CD14-positive monocyte (primary cell): ENCODE data around the gene OPALIN. TPM values are rescaled to one million over a fixed set of nuclear protein-coding genes. Genes with fewer than 3 reads are reported as not detected.

Source experiments
- DNase-seq, 3 donors: peaks; one replicate each; pipeline ENCODE4 v3.0.0-alpha.2; 2011 to 2022
- H2AFZ ChIP-seq: 2 replicates; pipeline ENCODE4 v1.6.0; 2012; ENCODE audit warnings: mild to moderate bottlenecking, low read depth, low read length, inconsistent platforms; ENCODE audit not compliant: insufficient read depth, poor library complexity, severe bottlenecking
- H3K27ac ChIP-seq, 2 donors: 1 replicate in 1 of 2; 2 replicates in 1 of 2; pipeline ENCODE4 v1.5.1; 2012 to 2013; ENCODE audit warnings: low read length in 2 of 2, control low read depth in 1 of 2, inconsistent platforms in 1 of 2, low read depth in 1 of 2, mild to moderate bottlenecking in 1 of 2
- H3K27me3 ChIP-seq, 2 donors: one replicate each; pipeline versions ENCODE4 v1.6.0 to v1.6.1; 2011 to 2013; ENCODE audit warnings: low read length in 2 of 2; ENCODE audit not compliant: control insufficient read depth in 2 of 2, insufficient read depth in 2 of 2
- H3K36me3 ChIP-seq, 2 donors: replicated peaks in 1 of 2; 1 replicate in 1 of 2; 2 replicates in 1 of 2; pipeline versions ENCODE4 v1.5.1 to v1.6.1; 2012 to 2013; ENCODE audit warnings: low read length in 2 of 2, control low read depth in 1 of 2, inconsistent platforms in 1 of 2, mild to moderate bottlenecking in 1 of 2; ENCODE audit not compliant: insufficient read depth in 2 of 2, control insufficient read depth in 1 of 2
- H3K4me1 ChIP-seq, 2 donors: 1 replicate in 1 of 2; 2 replicates in 1 of 2; pipeline versions ENCODE4 v1.5.1 to v1.6.1; 2012 to 2013; ENCODE audit warnings: low read length in 2 of 2, control low read depth in 1 of 2, inconsistent platforms in 1 of 2, mild to moderate bottlenecking in 1 of 2, moderate library complexity in 1 of 2; ENCODE audit not compliant: insufficient read depth in 2 of 2, control insufficient read depth in 1 of 2
- H3K4me2 ChIP-seq: replicated peaks from 2 replicates; pipeline ENCODE3; 2012; ENCODE audit warnings: low read length, moderate library complexity, mild to moderate bottlenecking; ENCODE audit not compliant: poor library complexity, severe bottlenecking; ENCODE audit errors: extremely low read depth
- H3K4me3 ChIP-seq, 3 experiments: fragments of 200-600 bp in 1 of 3; sonication (generic) in 1 of 3; replicated peaks in 1 of 3; 1 replicate in 2 of 3; 2 replicates in 1 of 3; pipeline ENCODE4 v1.5.1; 2011 to 2013; ENCODE audit warnings: low read length in 3 of 3, mild to moderate bottlenecking in 3 of 3, control low read depth in 2 of 3, low read depth in 2 of 3, inconsistent platforms in 1 of 3, moderate library complexity in 1 of 3
- H3K79me2 ChIP-seq: 2 replicates; pipeline ENCODE4 v1.6.0; 2012; ENCODE audit warnings: mild to moderate bottlenecking, control low read depth, inconsistent platforms, low read length, moderate library complexity; ENCODE audit not compliant: insufficient read depth
- H3K9ac ChIP-seq: 2 replicates; pipeline ENCODE4 v1.6.0; 2017; ENCODE audit warnings: low read length, mild to moderate bottlenecking; ENCODE audit not compliant: insufficient read depth, poor library complexity, severe bottlenecking
- H3K9me3 ChIP-seq, 2 donors: replicated peaks in 1 of 2; 1 replicate in 1 of 2; 2 replicates in 1 of 2; pipeline versions ENCODE4 v1.5.1 to v1.6.1; 2012 to 2013; ENCODE audit warnings: low read length in 2 of 2, control low read depth in 1 of 2; ENCODE audit not compliant: control insufficient read depth in 1 of 2, insufficient read depth in 1 of 2
- H4K20me1 ChIP-seq: 2 replicates; pipeline ENCODE4 v1.6.0; 2012; ENCODE audit warnings: mild to moderate bottlenecking, low read length, control low read depth, moderate library complexity; ENCODE audit not compliant: insufficient read depth
- H3K27ac Mint-ChIP-seq, 7 donors: one replicate each; pipeline ENCODE4 v1.8.0; 2020; ENCODE audit warnings: mild to moderate bottlenecking in 7 of 7, mixed read lengths in 7 of 7, moderate library complexity in 6 of 7, inconsistent platforms in 2 of 7
- H3K27me3 Mint-ChIP-seq, 3 donors: one replicate each; pipeline ENCODE4 v1.8.0; 2021 to 2022; ENCODE audit warnings: low read depth in 3 of 3, mild to moderate bottlenecking in 3 of 3, mixed read lengths in 3 of 3, moderate library complexity in 3 of 3, inconsistent platforms in 1 of 3
- H3K36me3 Mint-ChIP-seq, 2 donors: one replicate each; pipeline ENCODE4 v1.8.0; 2020; ENCODE audit warnings: mixed read lengths in 2 of 2, inconsistent platforms in 1 of 2, mild to moderate bottlenecking in 1 of 2
- H3K4me1 Mint-ChIP-seq: one replicate; pipeline ENCODE4 v1.8.0; 2020; ENCODE audit warnings: mild to moderate bottlenecking, mixed read lengths
- H3K4me3 Mint-ChIP-seq, 2 donors: one replicate each; pipeline ENCODE4 v1.8.0; 2020; ENCODE audit warnings: mild to moderate bottlenecking in 2 of 2, mixed read lengths in 2 of 2, moderate library complexity in 1 of 2
- H3K9me3 Mint-ChIP-seq, 7 donors: one replicate each; pipeline ENCODE4 v1.8.0; 2020 to 2022; ENCODE audit warnings: mixed read lengths in 7 of 7, mild to moderate bottlenecking in 6 of 7, moderate library complexity in 6 of 7, inconsistent platforms in 2 of 7
- CTCF ChIP-seq: fragments of 200-600 bp; IDR thresholded peaks from one replicate; pipeline ENCODE4 v1.8.0; 2022; ENCODE audit warnings: antibody characterized with exemption, mild to moderate bottlenecking
- WGBS: methylation state at CpG from one replicate; pipeline ENCODE4 v1.1.5; 2013; ENCODE audit warnings: missing lambda C conversion rate; ENCODE audit not compliant: insufficient coverage; 5-methylcytosine and 5-hydroxymethylcytosine counted together
- intact Hi-C, 2 donors: fragments of 100-400 bp; cut with micrococcal nuclease; formaldehyde crosslinking; loops; one replicate each; pipeline versions ENCODE4 v1.15.0 to v1.15.1; 2023
- polyA plus RNA-seq, 3 donors: library from polyadenylated mRNA; depleted of rRNA in 1 of 3; unstranded in 2 of 3; stranded (reverse) in 1 of 3; fragments of 300-500 nt in 2 of 3; fragments of >200 nt in 1 of 3; fragmentation: Illumina TruSeq in 2 of 3; gene quantifications; 1 replicate in 2 of 3; 2 replicates in 1 of 3; pipeline ENCODE4 v1.2.3, GENCODE V29; 2012 to 2021

OPALIN gene
- polyA plus RNA-seq, 3 donors = not detected

- peaks cover 0 to 2% of the 10 kb centered on the region in 2 donors for H3K9me3 ChIP-seq
- no peaks in the 10 kb centered on the region for H4K20me1 ChIP-seq
- no peaks in the 10 kb centered on the region for H3K4me1 ChIP-seq
- no peaks in the 10 kb centered on the region for H3K79me2 ChIP-seq
- H2AFZ ChIP-seq = no peak overlapping the region
- H3K4me1 Mint-ChIP-seq = no peaks in the 10 kb centered on the region
- no peak overlapping the region for H3K4me2 ChIP-seq
- peaks cover 1 to 7% (median 3%) of the 10 kb centered on the region in 3 donors for H3K27me3 Mint-ChIP-seq
- no peaks in the 10 kb centered on the region for H3K27me3 ChIP-seq
- H3K36me3 Mint-ChIP-seq = no peaks in the 10 kb centered on the region
- H3K27ac Mint-ChIP-seq = no peak overlapping the region
- no peak for TF ChIP-seq CTCF
- no peak overlapping the region for H3K27ac ChIP-seq
- H3K4me3 ChIP-seq = no peak overlapping the region
- H3K36me3 ChIP-seq = no peaks in the 10 kb centered on the region
- intact Hi-C loops = no loop called here
- no peak overlapping the region for H3K9ac ChIP-seq
- H3K9me3 Mint-ChIP-seq = peaks cover 0 to 6% (median 2%) of the 10 kb centered on the region in 7 donors
- H3K4me3 Mint-ChIP-seq = no peak overlapping the region
- DNase-seq = no peak
Observed at GRCh38 chr10:96352027-96352426, 6.8 kb downstream of the OPALIN start.

DNA sequence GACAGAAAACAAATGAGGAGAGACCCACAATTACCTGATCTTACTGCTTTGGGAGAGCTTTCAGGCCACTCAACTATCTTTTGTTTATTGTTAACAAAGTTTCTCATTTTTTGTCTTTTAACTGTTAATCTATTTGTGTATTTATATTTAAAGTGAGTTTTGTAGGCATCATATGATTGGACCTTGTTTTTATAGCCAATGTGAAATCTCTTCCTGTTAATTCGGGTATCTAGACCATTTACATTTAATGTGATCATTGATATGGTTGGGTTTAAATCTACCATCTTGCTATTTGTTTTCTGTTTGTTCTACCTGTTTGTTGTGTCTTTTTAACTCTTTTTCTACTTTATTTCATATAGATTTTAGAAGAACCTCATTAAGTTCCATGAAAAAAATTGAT, 12.5 kb downstream of the OPALIN start:
- no peaks in the 10 kb centered on the region for H3K36me3 Mint-ChIP-seq
- intact Hi-C loops = no loop called here
- H3K27ac Mint-ChIP-seq = peak overlapping the region in 1 of 7 donors; percentile 17

More for the DNA sequence above, 12.5 kb downstream of the OPALIN start:
- Histone ChIP-seq H3K27me3 (no peaks in the 10 kb centered on the region), H3K36me3 (no peaks in the 10 kb centered on the region), H3K79me2 (no peaks in the 10 kb centered on the region), H3K27ac (no peak overlapping the region), H3K4me3 (no peak overlapping the region), H4K20me1 (no peaks in the 10 kb centered on the region), H3K4me2 (no peak overlapping the region), H3K9ac (no peak overlapping the region), H3K9me3 (peaks cover 5 to 7% of the 10 kb centered on the region in 2 donors), H3K4me1 (no peaks in the 10 kb centered on the region), H2AFZ (no peak overlapping the region)
- peaks cover 6% of the 10 kb centered on the region for H3K4me1 Mint-ChIP-seq
- no peak overlapping the region for H3K4me3 Mint-ChIP-seq
- peaks cover 0 to 3% (median 1%) of the 10 kb centered on the region in 3 donors for H3K27me3 Mint-ChIP-seq
- WGBS = no CpG with 5 or more reads among the region's 1 CpG
- TF ChIP-seq CTCF = no peak
- H3K9me3 Mint-ChIP-seq = peaks cover 6 to 21% (median 11%) of the 10 kb centered on the region in 7 donors
- no peak for DNase-seq
